ENCODE data around the gene TC2N. TPM values are rescaled to one million over a fixed set of nuclear protein-coding genes. Genes with fewer than 3 reads are reported as not detected.

Gene TC2N
- total RNA-seq, 1 donor from 2014 or later: 5.7 TPM

DNA sequence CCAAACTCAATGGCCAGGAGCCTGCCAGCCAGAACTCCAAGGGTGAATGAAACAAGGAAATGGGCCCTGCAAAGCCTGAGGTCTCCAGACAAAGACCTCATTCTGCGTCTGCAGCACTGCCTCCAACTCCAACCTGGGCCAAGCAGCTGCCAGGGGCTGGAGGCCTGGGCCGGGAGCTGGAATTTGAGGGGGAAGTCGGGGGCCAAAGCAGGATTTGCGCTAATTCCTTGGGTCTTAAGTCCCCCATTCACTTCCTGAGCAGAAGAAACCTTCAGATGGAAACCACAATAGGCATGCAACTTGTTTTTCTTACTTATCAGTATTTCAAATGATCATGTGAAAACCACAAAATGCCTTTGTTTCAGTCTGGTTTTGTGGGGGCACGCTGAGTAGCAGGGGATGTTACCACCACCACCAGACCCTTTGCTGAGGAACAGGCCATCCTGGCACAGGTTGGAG is 23.0 kb upstream of the TC2N start:
- FAIRE-seq (no peak), DNase-seq (ENCODE audit: low spot score in 2 of 2) (no peak)

DNA sequence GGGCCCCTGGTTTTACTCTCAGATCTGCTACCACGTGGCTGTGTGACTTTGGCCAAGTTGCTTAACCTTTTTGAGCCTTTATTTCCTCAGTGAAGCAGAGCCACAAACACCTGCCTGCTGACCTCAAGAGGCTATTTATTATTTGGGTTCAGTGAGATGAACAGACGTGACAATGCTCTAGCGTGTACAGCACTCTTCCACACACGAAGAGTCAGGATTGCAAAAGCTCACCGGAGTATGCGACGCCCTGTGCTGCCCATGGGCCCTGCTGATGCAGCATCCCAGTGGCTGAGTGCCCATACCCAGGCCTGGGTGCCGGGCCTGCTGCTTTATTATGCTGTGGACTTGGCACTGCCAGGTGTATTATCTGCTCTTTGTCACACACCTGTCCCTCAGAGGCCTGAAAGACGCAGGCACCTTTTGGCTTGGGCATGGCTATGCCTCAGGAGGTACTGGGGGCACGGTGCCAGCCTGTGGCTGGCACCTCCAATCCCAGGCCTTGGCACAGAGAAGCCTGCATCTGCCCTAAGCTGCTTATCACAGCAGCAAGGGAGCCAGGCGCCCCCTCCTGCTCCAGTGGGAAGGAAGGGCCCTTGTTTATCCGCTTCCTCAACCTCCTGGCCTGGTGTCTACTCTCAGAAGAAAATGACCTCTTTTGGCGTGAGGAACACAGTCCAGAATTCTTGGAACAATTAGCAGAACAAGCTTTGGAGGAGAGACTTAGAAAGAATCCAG is 22.3 kb upstream of the TC2N start:
- DNase-seq (ENCODE audit: low spot score in 2 of 2) (no peak), FAIRE-seq (no peak)

DNA sequence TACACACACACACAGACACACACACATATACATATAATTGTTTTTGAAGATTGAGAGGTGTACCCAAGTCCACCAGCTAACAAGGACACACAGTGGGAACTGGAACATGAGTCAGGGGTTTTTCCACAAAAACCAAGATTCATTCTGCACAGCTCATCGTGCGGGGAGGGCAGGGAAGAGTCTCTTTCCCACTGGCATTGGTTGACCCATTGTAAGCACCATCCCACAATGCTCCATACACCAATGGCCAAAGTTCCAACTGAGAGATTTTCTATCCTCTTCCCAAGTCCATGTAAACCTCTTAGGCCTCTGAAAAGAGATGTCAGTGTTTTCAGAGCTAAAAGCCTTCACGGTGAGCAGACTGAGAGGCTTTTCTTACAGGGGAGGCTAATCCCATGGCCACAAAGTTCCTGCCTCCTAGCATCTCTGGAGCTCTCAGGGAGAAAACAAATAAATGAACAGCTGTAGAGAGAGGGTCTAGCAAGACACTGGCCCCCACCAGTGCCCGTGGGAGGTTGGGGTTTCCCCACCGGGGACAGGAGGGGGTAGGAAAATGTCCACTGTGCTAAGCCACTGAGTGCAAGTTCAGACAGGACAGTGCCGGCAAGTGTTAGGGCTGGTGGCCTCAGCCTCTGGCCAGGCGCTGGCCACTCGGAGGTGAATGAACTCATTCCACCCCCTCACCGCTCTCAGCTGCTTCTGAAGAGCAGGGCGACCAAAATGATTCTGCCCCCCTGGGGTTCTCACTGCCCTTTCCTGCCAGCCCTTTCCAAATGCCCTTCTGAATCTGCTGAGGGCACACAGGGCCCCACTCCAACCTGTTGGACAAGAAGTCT is 21.5 kb upstream of the TC2N start:
- DNase-seq (ENCODE audit: low spot score in 2 of 2) (no peak), FAIRE-seq (no peak)

DNA sequence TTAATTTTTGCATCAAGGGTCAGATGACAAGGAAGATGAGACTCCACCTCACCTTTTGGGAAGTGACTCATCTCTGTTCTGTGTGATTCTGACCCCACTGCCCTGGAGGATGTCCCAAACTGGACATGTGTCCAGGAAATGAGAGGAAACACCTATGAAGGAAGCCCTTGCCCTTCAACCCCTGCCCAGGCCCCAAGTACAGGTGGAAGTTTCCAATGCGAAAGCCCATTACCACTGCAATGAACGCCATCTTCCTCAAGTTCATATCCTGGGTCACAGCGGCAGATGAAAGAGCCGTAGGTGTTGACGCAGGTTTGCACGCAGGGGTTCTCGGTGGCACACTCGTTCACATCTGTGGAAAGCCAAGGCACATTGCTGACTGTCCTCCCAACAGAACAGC is 19.6 kb upstream of the TC2N start:
- DNase-seq (ENCODE audit: low spot score in 2 of 2) (no peak), FAIRE-seq (no peak)

DNA sequence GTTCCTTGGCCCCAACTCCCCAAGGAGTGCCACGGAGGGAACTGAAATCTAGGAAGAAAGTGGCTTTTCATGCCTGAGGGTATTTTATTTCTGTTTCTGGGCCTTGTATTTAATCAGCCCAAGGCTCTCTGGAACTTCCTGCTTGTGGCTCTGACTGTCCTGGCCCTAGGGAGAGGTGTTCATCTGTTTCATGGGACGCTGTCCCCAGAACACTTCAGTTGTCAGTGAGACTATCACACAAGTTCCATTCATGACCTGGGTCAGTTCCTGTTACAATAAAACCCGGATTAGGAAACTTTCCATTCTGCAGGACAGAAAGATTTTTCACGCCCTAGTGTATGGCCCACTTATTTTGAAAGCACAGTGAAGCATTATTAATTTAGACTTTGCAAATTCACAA is 18.5 kb upstream of the TC2N start:
- DNase-seq (ENCODE audit: low spot score in 2 of 2) (no peak), FAIRE-seq (no peak)

DNA sequence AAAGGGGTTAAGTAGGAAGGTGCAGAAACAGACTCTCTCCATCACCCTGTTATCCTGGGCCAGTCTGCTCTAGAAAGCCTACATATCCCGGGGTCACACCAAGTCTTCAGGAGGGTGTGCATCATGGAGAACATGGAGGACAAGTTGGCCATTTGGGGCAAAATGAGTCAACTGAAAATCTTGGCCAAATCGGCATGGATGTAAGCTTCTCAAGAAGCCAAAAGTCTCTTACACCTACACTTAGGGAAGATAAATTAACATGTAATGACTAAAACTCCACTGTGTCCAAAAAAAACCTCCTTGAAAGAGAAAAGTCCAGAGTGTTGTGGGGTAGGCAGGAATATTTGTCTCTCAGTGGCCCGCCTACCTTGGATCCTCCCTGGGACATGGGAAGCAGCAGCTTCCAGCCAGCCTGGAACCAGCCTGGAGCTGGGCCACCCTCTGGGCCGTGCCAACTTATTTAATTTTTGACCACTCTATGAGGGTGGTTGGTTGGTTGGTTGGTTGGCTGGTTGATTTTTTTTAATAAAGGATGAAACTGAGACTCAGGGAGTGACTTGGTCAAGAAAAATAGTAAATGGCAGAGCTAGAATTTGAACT is 17.9 kb upstream of the TC2N start:
- DNase-seq (ENCODE audit: low spot score in 2 of 2): no peak
- FAIRE-seq: no peak

DNA sequence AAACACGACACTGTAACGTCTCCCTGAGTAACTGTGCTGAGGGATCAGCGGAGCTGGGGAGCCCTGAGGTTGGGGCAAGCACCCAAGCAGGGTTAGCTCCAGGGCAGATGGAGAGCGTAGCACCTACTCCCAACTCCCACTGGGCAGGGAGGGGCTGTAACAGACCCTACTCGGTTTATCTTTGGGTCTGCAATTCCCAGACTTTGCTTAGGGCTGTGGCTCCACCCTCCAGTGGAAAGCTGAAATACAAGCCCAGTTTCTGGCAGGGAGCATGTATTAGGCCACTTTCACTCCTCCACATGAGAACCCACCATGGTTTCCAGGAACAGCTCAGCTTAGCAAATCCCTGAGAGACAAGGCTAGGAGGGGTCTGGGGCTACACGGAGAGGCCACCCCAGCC is 17.3 kb upstream of the TC2N start:
- DNase-seq (ENCODE audit: low spot score in 2 of 2): no peak
- no peak for FAIRE-seq

DNA sequence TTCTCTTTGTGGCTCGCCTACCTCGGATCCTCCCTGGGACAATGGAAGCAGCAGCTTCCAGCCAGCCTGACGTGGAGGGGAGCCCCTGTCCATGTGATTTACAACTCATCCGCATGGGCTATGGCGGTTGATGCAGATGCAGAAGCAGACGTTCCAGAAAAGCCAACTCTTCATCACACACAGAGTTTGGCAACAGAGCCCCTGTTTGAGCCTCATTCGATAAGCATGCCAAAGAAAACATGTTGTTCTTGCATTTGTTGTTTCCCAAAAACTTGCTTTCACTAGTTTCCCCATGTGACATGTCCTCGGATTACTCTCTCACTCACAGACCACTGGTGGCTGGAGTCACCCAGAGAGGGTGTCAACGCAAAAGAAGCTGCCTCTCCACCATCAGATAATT is 16.4 kb upstream of the TC2N start:
- FAIRE-seq (no peak), DNase-seq (ENCODE audit: low spot score in 2 of 2) (no peak)

DNA sequence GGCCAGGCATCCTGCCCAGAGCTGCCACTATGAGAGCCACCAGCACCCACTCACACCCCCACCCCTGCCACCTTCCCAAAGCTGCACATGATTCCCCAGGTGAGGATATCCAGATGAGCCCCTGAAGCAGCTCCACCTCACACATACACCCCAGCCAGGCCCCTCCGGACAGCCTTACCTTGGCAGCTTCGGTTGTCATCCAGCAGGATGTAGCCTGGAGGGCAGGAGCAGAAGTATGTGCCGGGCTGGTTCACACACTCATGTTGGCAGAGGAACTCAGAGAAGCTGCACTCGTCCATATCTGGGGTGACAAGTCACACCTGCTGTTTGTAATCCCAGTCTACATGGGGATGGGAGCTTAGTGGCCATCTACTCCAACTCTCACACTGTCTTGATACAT is 15.4 kb upstream of the TC2N start:
- DNase-seq (ENCODE audit: low spot score in 2 of 2) (no peak), FAIRE-seq (no peak)

DNA sequence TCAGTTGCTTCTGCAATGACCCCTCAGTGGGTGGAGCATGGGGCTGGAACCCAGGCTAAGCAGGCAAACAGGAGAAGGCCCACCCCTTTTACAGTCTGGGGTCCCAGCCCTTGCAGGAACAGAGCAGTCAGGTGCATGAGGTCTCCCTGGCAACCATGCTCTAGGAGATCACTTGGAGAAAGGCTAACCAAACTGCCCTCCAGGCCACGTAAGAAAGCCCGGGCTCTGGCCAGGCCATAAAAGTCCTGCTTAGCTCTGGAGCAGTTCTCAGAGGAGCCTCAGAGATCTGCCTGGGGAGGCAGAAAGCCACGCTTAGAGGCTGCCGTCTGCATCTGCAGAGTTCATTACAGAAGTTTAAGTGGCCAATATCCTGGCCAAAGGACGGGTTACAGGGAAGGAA is 15.0 kb upstream of the TC2N start:
- FAIRE-seq (no peak), DNase-seq (ENCODE audit: low spot score in 2 of 2) (no peak)

DNA sequence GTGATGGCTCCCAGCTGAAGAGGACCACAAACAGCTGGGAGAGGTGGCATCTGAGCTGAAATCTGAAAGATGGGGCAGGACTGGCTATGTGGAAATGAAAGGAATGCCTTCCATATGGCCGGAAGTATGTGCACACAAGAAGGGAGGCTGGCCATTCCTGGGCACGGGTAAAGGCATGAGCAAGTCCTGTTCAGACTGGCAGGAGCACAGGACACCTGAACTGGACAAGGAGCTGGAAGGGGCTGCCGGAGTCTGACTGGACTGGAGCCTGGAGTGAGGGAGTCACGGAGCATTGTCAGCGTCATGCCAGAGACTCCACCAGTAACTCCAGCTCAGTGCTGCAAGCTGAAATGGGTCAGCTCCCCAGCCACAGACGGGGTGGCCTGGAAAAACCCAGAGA is 11.9 kb upstream of the TC2N start:
- FAIRE-seq (no peak), DNase-seq (ENCODE audit: low spot score in 2 of 2) (no peak)

DNA sequence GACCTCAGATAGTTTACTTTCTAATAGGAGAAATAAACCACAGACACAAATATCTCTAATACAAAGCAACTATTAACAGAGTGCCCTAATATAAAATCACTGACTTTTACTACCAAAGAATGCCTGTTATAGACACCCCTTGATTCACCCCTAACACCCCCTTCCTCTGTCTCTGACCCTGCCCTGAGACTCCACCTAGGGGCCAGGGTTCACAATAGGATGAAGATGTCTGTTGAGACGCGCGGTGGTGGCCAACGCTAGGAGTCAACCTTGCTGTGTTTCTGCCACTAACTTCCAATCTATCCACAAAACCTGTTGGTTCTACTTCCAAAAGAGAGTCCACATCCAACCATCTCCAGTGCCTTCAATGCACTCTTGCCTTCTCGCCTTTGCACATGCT is 10.9 kb upstream of the TC2N start:
- DNase-seq (ENCODE audit: low spot score in 2 of 2) (no peak), FAIRE-seq (no peak)

DNA sequence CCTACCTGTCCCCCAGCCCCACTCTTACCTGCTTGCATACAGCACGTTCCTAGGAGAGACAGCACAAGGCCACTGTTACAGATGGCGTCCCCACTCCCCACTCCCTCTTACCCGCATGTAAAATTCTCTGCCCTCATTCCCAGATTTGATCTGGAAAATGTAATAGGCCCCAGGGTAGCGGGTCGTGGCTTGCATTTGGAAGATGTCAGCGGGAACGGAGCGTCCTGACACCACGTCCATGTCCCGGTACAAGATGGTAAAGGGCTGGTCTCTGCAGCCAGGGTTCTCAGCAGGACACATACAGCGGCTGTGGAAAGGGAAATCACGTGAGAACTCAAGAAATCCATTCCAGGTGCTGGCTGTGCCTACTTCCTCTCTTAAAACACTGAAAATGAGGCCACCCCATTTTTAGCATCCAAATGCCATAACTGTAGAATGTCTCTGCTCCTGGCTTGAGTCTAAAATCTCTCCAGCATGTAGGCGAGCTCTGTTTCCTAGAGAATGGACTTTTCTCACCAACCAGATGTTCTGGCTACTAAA is 10.1 kb upstream of the TC2N start:
- DNase-seq (ENCODE audit: low spot score in 2 of 2): no peak
- FAIRE-seq: no peak

DNA sequence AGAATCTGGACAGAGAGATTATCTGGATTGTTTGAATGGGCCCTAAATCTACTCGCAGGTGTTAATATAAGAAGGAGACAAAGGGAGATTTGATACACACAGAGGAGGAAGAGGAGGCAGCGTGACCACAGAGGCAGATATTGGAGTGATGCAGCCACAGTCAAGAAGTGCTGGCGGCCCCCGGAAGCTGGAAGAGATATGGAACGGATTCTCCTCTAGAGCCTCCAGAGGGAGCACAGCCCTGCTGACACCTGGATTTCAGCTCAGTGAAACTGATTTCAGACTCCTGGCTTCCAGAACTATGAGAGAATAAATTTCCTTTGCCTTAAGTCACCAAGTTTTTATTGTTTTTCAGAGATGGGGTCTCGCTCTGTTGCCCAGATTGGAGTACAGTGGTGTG is 9.2 kb upstream of the TC2N start:
- no peak for DNase-seq (ENCODE audit: low spot score in 2 of 2)

DNA sequence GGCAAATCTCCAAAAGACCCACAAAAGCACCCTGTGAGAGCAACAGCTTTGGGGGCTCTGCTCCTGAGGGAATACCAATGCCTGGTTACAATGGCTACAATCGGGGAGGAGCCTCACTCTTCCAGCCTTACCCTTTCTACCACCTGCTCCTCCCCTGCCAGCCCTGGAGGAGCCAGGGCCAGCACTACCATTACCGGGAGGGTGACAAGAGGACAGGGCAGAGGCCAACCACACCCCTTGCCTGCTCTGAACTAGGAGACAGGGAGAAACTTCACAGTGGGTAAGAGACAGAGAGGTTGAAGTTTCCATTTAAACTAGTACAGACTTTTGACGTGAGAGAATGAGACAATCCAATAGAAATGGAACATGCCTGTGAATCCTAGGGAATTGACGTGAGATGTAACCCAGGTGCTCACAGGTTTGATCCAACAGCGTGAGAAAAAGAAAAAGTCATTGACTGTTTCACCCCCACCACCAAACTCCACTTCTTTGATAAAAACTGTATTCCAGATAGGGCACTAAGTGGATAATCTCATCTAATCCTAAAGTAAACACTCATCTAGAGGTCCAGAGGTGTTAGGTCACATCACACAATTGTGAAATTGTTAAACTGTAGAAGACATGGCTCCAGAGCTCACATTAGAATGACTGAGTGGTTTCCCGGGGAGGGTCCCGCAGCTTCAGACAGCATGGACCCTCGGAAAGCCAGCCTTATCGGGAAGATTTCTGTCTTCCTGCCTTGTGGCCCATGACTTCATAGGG is 8.4 kb upstream of the TC2N start:
- FAIRE-seq: no peak
- DNase-seq (ENCODE audit: low spot score in 2 of 2): no peak

More for the DNA sequence above, 9.2 kb upstream of the TC2N start:
- no peak for FAIRE-seq

DNA sequence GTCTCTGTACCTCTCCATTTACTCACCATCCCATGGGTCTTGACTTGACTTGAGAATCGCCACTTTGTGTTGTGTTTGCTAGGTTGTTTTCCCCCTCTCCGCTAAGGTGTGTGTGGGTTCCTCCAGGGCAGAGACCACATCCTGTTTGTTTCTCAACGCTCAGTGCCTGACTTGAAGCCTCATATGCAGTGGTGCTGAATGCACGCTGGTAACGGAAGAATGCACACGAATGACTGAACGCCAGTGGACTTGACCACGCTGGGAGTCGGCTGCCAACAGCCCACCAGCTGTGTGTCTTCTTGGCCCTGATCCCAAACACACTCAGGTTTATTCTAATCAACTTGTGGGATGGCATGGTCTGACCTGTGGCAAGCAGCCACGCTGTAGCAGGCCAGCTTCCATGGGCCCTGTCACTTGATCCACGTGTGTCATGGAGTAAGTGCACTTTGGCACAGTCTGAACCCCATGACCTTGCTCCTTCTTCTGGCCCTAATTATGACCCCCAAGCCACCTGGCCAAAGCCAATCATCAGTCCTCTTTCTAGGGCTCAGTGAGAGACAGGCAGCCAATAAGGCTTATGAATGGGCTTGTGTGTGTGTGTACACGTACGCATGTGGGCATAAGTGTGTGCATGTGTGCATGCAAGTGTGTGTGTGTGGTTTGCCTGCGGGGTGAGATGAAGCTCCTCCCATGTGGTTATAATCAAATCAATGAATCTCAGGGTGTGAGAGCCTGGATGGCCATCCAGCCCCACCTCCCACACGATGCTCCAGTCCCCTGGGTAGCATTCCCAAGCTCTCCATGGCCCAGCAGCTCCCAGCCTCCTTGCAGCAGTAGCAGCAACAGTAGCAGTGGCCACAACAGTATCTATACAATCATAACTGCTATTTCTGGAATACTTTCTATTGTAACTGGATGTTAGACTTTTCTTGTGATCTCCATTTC is 6.4 kb upstream of the TC2N start:
- no peak for FAIRE-seq
- no peak for DNase-seq (ENCODE audit: low spot score in 2 of 2)

DNA sequence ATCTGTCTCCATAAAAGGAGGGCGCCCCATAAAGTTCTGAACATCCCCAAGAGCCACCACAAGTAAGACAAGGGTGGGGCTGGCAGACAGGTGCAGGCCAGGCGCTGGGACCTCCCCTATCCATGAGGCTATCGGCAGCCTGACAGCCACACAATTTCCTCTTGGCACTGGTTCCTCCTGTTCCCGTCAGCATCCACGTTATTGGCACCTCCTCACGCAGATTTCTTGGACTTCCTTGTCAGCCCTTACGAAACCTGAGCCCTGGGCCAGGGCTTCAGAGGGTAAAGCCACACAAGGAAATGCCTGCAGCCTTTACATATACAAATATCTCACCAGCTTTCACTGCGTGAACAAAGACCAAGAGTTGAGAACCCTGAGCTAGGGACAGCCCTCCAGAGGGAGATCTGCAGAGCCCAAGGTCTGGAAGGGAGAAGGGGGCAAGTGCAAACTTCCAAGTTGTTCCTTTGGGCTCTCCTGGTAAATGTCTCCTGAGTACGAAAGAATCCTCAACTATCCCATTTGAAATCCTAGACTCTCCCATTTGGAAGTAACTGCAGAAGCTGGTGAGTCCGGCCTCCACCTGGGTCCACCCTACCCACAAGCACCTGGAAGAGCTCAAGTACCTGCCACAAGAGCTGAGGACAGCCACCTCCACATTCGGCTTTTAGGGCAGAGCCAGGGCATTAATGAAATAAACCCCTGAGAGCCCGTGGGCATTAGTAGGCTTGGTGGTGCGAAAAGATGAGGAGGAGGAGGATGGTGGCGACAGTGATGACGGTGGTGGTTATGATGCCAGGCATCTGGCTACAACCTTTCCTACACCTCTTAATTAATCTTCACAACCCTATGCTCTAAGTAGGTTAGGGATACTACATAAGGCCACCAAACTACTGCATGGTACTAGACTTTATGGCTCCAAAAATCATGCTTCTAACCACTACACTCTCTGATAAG is 5.5 kb upstream of the TC2N start:
- FAIRE-seq (no peak), DNase-seq (ENCODE audit: low spot score in 2 of 2) (no peak)

DNA sequence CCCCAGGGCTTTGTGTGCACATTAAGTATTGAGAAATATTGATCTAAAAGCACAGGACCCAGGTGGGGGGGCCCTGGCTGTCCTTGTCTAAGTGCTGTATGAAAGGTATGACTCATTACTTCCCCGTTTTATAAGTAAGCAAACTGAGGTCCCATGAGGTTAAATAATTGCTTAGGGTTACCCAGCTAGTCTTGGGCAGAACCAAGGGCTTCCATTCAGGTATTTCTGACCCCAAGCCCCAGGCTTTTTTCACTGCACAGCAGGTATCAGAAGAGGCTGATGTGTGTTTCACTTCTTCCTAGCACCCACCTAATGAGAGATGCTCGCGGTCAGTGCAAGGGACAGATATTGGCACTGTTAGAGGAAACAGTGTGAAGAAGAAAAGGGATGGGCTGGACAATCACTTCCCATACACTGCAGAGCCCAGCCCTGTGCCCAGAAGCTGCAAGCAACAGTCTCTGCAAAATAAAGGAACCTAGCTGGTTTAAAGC is 4.7 kb upstream of the TC2N start:
- no peak for FAIRE-seq

More for the DNA sequence above, 4.7 kb upstream of the TC2N start:
- DNase-seq (ENCODE audit: low spot score in 2 of 2): no peak

Measured in frontal cortex (tissue), 4 donors.